Measurements from ENCODE around the gene ACER3.

- TF ChIP-seq, protein P1, sequence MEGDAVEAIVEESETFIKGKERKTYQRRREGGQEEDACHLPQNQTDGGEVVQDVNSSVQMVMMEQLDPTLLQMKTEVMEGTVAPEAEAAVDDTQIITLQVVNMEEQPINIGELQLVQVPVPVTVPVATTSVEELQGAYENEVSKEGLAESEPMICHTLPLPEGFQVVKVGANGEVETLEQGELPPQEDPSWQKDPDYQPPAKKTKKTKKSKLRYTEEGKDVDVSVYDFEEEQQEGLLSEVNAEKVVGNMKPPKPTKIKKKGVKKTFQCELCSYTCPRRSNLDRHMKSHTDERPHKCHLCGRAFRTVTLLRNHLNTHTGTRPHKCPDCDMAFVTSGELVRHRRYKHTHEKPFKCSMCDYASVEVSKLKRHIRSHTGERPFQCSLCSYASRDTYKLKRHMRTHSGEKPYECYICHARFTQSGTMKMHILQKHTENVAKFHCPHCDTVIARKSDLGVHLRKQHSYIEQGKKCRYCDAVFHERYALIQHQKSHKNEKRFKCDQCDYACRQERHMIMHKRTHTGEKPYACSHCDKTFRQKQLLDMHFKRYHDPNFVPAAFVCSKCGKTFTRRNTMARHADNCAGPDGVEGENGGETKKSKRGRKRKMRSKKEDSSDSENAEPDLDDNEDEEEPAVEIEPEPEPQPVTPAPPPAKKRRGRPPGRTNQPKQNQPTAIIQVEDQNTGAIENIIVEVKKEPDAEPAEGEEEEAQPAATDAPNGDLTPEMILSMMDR (IDR thresholded peaks at IDR 0.05; ENCODE audit: insufficient read depth, low read length): no peak
- TF ChIP-seq, protein P2, sequence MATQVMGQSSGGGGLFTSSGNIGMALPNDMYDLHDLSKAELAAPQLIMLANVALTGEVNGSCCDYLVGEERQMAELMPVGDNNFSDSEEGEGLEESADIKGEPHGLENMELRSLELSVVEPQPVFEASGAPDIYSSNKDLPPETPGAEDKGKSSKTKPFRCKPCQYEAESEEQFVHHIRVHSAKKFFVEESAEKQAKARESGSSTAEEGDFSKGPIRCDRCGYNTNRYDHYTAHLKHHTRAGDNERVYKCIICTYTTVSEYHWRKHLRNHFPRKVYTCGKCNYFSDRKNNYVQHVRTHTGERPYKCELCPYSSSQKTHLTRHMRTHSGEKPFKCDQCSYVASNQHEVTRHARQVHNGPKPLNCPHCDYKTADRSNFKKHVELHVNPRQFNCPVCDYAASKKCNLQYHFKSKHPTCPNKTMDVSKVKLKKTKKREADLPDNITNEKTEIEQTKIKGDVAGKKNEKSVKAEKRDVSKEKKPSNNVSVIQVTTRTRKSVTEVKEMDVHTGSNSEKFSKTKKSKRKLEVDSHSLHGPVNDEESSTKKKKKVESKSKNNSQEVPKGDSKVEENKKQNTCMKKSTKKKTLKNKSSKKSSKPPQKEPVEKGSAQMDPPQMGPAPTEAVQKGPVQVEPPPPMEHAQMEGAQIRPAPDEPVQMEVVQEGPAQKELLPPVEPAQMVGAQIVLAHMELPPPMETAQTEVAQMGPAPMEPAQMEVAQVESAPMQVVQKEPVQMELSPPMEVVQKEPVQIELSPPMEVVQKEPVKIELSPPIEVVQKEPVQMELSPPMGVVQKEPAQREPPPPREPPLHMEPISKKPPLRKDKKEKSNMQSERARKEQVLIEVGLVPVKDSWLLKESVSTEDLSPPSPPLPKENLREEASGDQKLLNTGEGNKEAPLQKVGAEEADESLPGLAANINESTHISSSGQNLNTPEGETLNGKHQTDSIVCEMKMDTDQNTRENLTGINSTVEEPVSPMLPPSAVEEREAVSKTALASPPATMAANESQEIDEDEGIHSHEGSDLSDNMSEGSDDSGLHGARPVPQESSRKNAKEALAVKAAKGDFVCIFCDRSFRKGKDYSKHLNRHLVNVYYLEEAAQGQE (IDR thresholded peaks at IDR 0.05; ENCODE audit: insufficient replicate concordance, low read depth): no peak
These were observed 38.3 kb upstream of the ACER3 start for GRCh38 chr11:76822406-76822805.

All from HL-60 (cell line).